OCI-LY7 (cell line): ENCODE results near the gene RMDN3.

Experiments
- EZH2phosphoT487 ChIP-seq: fragments of 200-600 bp; sonication (generic); IDR thresholded peaks from 2 replicates; pipeline ENCODE4 v1.6.1; 2018; ENCODE audit warnings: low read depth, borderline replicate concordance, mild to moderate bottlenecking, mixed run types, antibody characterized with exemption, low read length, moderate library complexity, mixed read lengths
- TF ChIP-seq, protein P1 (sequence below): fragments of 200-600 bp; sonication (generic); conservative IDR thresholded peaks from 2 replicates; pipeline ENCODE4 v1.5.1; 2014; ENCODE audit warnings: mild to moderate bottlenecking, antibody characterized with exemption, low read length, moderate library complexity, mixed read lengths

DNA sequence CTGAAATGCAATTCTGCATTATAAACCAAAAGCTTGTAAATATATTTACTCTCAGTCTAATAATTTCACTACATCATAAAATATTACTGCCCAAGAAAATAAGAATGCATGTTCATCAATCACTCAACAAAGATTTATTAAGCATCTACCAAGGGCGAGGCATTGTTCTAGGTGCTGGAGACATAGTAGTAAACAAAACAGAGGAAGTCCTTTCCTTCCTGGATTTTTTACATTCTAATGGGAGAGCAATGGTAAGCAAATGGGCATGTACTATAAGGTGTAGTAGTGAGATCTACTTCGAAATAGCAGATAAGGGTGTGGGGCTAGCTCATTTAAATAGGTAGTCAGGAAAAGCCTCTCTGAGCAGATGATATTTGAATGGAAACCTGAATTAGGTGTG, 41.0 kb upstream of the RMDN3 start:
- TF ChIP-seq, protein P1, sequence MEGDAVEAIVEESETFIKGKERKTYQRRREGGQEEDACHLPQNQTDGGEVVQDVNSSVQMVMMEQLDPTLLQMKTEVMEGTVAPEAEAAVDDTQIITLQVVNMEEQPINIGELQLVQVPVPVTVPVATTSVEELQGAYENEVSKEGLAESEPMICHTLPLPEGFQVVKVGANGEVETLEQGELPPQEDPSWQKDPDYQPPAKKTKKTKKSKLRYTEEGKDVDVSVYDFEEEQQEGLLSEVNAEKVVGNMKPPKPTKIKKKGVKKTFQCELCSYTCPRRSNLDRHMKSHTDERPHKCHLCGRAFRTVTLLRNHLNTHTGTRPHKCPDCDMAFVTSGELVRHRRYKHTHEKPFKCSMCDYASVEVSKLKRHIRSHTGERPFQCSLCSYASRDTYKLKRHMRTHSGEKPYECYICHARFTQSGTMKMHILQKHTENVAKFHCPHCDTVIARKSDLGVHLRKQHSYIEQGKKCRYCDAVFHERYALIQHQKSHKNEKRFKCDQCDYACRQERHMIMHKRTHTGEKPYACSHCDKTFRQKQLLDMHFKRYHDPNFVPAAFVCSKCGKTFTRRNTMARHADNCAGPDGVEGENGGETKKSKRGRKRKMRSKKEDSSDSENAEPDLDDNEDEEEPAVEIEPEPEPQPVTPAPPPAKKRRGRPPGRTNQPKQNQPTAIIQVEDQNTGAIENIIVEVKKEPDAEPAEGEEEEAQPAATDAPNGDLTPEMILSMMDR: no peak
- TF ChIP-seq EZH2phosphoT487: no peak
